ENCODE results near the gene UBE2D2. TPM values are rescaled to one million over a fixed set of nuclear protein-coding genes. Genes with fewer than 3 reads are reported as not detected.

The UBE2D2 gene
- total RNA-seq, 1 experiment from 2014 or later: 193 TPM

- peak overlapping the region; percentile 96 for H3K27ac Mint-ChIP-seq (ENCODE audit: unreplicated experiment)
- Histone ChIP-seq H3K36me3 (ENCODE audit: control insufficient read depth, insufficient read depth, low read length) (no peaks in the 10 kb centered on the region), H3K27me3 (replicated peaks; ENCODE audit: control insufficient read depth, insufficient read depth, low read length) (no peaks in the 10 kb centered on the region), H3K4me1 (peaks cover 66% of the 10 kb centered on the region), H3K9me3 (no peaks in the 10 kb centered on the region), H3K4me3 (ENCODE audit: low read depth, low read length) (no peak overlapping the region)
- peaks cover 53% of the 10 kb centered on the region for H3K4me1 Mint-ChIP-seq (ENCODE audit: low read depth, unreplicated experiment)
- H3K36me3 Mint-ChIP-seq (ENCODE audit: insufficient read depth, unreplicated experiment): peaks cover 39% of the 10 kb centered on the region
- no peak overlapping the region for H3K4me3 Mint-ChIP-seq (ENCODE audit: unreplicated experiment)
- no peaks in the 10 kb centered on the region for H3K9me3 Mint-ChIP-seq (ENCODE audit: unreplicated experiment)
- ChIA-PET POLR2A (no interaction called here), CTCF (no interaction called here)
- BruUV-seq (replicated peaks): no TSS peak
- DNase-seq: peak in 1 of 2 experiments; percentile 16
- no peaks in the 10 kb centered on the region for H3K27me3 Mint-ChIP-seq (ENCODE audit: insufficient read depth, unreplicated experiment)
- TF ChIP-seq CTCF (IDR thresholded peaks at IDR 0.05; ENCODE audit: insufficient read depth in 1 of 2, low read depth in 1 of 2, low read length in 1 of 2, severe bottlenecking in 1 of 2, unreplicated experiment in 1 of 2): no peak
- intact Hi-C loops (cut with micrococcal nuclease; ENCODE audit: unreplicated experiment): loop anchor here (10.0 kb wide), 1 partner anchor 459 kb away; no protein-coding TSS in a partner anchor
Observed at GRCh38 chr5:139645430-139645871, 84.3 kb downstream of the UBE2D2 start.

GRCh38 chr5:139646111-139646510 is 85.0 kb downstream of the UBE2D2 start:
- no peak for DNase-seq
- no peaks in the 10 kb centered on the region for H3K27me3 Mint-ChIP-seq (ENCODE audit: insufficient read depth, unreplicated experiment)
- peaks cover 36% of the 10 kb centered on the region for H3K36me3 Mint-ChIP-seq (ENCODE audit: insufficient read depth, unreplicated experiment)
- Histone ChIP-seq H3K9me3 (no peaks in the 10 kb centered on the region), H3K27me3 (replicated peaks; ENCODE audit: control insufficient read depth, insufficient read depth, low read length) (no peaks in the 10 kb centered on the region), H3K4me3 (ENCODE audit: low read depth, low read length) (no peak overlapping the region), H3K4me1 (peaks cover 60% of the 10 kb centered on the region), H3K36me3 (ENCODE audit: control insufficient read depth, insufficient read depth, low read length) (no peaks in the 10 kb centered on the region)
- ChIA-PET CTCF (no interaction called here), POLR2A (no interaction called here)
- no peaks in the 10 kb centered on the region for H3K9me3 Mint-ChIP-seq (ENCODE audit: unreplicated experiment)
- H3K27ac Mint-ChIP-seq (ENCODE audit: unreplicated experiment): peak overlapping the region; percentile 12
- intact Hi-C loops (cut with micrococcal nuclease; ENCODE audit: unreplicated experiment): loop anchor here (10.0 kb wide), 1 partner anchor 459 kb away; no protein-coding TSS in a partner anchor
- BruUV-seq (replicated peaks): no TSS peak
- H3K4me3 Mint-ChIP-seq (ENCODE audit: unreplicated experiment): peak overlapping the region; percentile 93
- H3K4me1 Mint-ChIP-seq (ENCODE audit: low read depth, unreplicated experiment): peaks cover 48% of the 10 kb centered on the region
- TF ChIP-seq CTCF (IDR thresholded peaks at IDR 0.05; ENCODE audit: insufficient read depth in 1 of 2, low read depth in 1 of 2, low read length in 1 of 2, severe bottlenecking in 1 of 2, unreplicated experiment in 1 of 2): no peak

- ChIA-PET CTCF (interaction anchor here (1.2 to 1.5 kb wide), 2 partner anchors 86 to 119 kb away, joined by 3 to 9 read pairs; partner anchors contain the start of gene UBE2D2), POLR2A (interaction anchor here (0.8 kb wide), 1 partner anchor 12 kb away, joined by 3 read pairs; no protein-coding TSS in a partner anchor)
- Mint-ChIP-seq H3K4me3 (ENCODE audit: unreplicated experiment) (peak overlapping the region; percentile 93), H3K27ac (ENCODE audit: unreplicated experiment) (peak overlapping the region; percentile 12), H3K36me3 (ENCODE audit: insufficient read depth, unreplicated experiment) (peaks cover 36% of the 10 kb centered on the region), H3K27me3 (ENCODE audit: insufficient read depth, unreplicated experiment) (no peaks in the 10 kb centered on the region), H3K9me3 (ENCODE audit: unreplicated experiment) (no peaks in the 10 kb centered on the region), H3K4me1 (ENCODE audit: low read depth, unreplicated experiment) (peaks cover 48% of the 10 kb centered on the region)
- no peaks in the 10 kb centered on the region for H3K9me3 ChIP-seq
- intact Hi-C loops (cut with micrococcal nuclease; ENCODE audit: unreplicated experiment): loop anchor here (10.0 kb wide), 1 partner anchor 458 kb away; no protein-coding TSS in a partner anchor
- no peaks in the 10 kb centered on the region for H3K27me3 ChIP-seq (replicated peaks; ENCODE audit: control insufficient read depth, insufficient read depth, low read length)
- peaks cover 58% of the 10 kb centered on the region for H3K4me1 ChIP-seq
- H3K36me3 ChIP-seq (ENCODE audit: control insufficient read depth, insufficient read depth, low read length): no peaks in the 10 kb centered on the region
- no peak for TF ChIP-seq CTCF (IDR thresholded peaks at IDR 0.05; ENCODE audit: insufficient read depth in 1 of 2, low read depth in 1 of 2, low read length in 1 of 2, severe bottlenecking in 1 of 2, unreplicated experiment in 1 of 2)
- peak overlapping the region; percentile 91 for H3K4me3 ChIP-seq (ENCODE audit: low read depth, low read length)
- DNase-seq: no peak
- no TSS peak for BruUV-seq (replicated peaks)
Observed at GRCh38 chr5:139646912-139647505, 85.9 kb downstream of the UBE2D2 start.
